Breast epithelium (tissue), 3 donors: Measurements from ENCODE around the gene SYT5.
"Not testable (repeated sequence)": the region's sequence is repeated elsewhere in the genome, so short reads cannot be mapped to it uniquely, and the experiment has no call there.

Experiments used
- POLR2A ChIP-seq: fragments of 450-650 bp; IDR thresholded peaks from one replicate; pipeline ENCODE4 v1.6.1; 2016; ENCODE audit warnings: antibody characterized with exemption, mild to moderate bottlenecking, moderate library complexity
- TF ChIP-seq, protein P1 (sequence below), 3 donors: fragments of 450-650 bp; IDR thresholded peaks; one replicate each; pipeline ENCODE4 v1.5.1; 2016 to 2017; ENCODE audit warnings: antibody characterized with exemption in 3 of 3, mild to moderate bottlenecking in 3 of 3, moderate library complexity in 3 of 3

DNA sequence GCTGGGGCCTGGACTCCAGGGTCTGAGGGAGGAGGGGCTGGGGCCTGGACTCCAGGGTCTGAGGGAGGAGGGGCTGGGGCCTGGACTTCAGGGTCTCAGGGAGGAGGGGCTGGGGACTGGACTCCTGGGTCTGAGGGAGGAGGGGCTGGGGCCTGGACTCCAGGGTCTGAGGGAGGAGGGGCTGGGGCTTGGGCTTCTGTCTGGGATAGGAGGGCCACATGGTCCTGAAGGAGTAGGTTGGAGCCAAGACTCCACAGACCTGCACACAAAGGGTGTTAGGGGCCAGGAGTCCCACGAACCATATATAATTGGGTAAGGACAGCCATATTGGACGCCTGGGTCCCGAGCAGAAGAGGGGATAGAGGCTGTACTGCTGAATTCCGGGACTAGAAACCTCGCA, 24.3 kb downstream of the SYT5 start:
- TF ChIP-seq, protein P1, sequence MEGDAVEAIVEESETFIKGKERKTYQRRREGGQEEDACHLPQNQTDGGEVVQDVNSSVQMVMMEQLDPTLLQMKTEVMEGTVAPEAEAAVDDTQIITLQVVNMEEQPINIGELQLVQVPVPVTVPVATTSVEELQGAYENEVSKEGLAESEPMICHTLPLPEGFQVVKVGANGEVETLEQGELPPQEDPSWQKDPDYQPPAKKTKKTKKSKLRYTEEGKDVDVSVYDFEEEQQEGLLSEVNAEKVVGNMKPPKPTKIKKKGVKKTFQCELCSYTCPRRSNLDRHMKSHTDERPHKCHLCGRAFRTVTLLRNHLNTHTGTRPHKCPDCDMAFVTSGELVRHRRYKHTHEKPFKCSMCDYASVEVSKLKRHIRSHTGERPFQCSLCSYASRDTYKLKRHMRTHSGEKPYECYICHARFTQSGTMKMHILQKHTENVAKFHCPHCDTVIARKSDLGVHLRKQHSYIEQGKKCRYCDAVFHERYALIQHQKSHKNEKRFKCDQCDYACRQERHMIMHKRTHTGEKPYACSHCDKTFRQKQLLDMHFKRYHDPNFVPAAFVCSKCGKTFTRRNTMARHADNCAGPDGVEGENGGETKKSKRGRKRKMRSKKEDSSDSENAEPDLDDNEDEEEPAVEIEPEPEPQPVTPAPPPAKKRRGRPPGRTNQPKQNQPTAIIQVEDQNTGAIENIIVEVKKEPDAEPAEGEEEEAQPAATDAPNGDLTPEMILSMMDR (IDR thresholded peaks at IDR 0.05) = not testable (repeated sequence)
- not testable (repeated sequence) for TF ChIP-seq POLR2A
